Gastrocnemius medialis (tissue), 4 donors: ENCODE measurements around the gene EIPR1. TPM values are rescaled to one million over a fixed set of nuclear protein-coding genes. Genes with fewer than 3 reads are reported as not detected.
"Not testable (repeated sequence)": the region's sequence is repeated elsewhere in the genome, so short reads cannot be mapped to it uniquely, and the experiment has no call there.

ENCODE experiments used
- ATAC-seq, 2 donors: fragments of 150-250 bp; one replicate each; pipeline ENCODE4 v1.9.1; 2016
- DNase-seq, 2 donors: peaks; one replicate each; pipeline ENCODE4 v3.0.0-alpha.2; 2019
- H3K27ac ChIP-seq, 4 donors: fragments of 200-600 bp; sonication (generic); 1 replicate in 1 of 4; 2 replicates in 3 of 4; pipeline ENCODE4 v1.5.1; 2016 to 2018; ENCODE audit warnings: mild to moderate bottlenecking in 2 of 4, moderate library complexity in 1 of 4
- H3K27me3 ChIP-seq, 3 donors: fragments of 200-600 bp; sonication (generic) in 2 of 3; 1 replicate in 1 of 3; 2 replicates in 2 of 3; pipeline versions ENCODE4 v1.5.1 to v1.6.0; 2016 to 2019; ENCODE audit warnings: mild to moderate bottlenecking in 1 of 3, moderate library complexity in 1 of 3
- H3K36me3 ChIP-seq, 2 donors: fragments of 200-600 bp; sonication (generic) in 1 of 2; one replicate each; pipeline ENCODE4 v1.5.1; 2017 to 2018
- H3K4me1 ChIP-seq, 2 donors: fragments of 200-600 bp; sonication (generic) in 1 of 2; one replicate each; pipeline ENCODE4 v1.5.1; 2016 to 2017; ENCODE audit warnings: mild to moderate bottlenecking in 2 of 2
- H3K4me3 ChIP-seq, 4 donors: fragments of 200-600 bp; sonication (generic) in 3 of 4; 1 replicate in 1 of 4; 2 replicates in 3 of 4; pipeline ENCODE4 v1.5.1; 2016 to 2019; ENCODE audit warnings: mild to moderate bottlenecking in 2 of 4
- H3K9me3 ChIP-seq, 3 donors: fragments of 200-600 bp; sonication (generic) in 2 of 3; 1 replicate in 1 of 3; 2 replicates in 2 of 3; pipeline ENCODE4 v1.5.1; 2016 to 2019
- POLR2A ChIP-seq, 2 donors: fragments of 450-650 bp; IDR thresholded peaks; one replicate each; pipeline ENCODE4 v1.6.1; 2017; ENCODE audit warnings: antibody characterized with exemption in 2 of 2, mild to moderate bottlenecking in 2 of 2, moderate library complexity in 2 of 2
- in situ Hi-C, 4 donors: fragments of 200-750 bp; cut with MboI; loops; one replicate each; pipeline versions ENCODE4 v1.15.0 to v1.8.0; 2017; ENCODE audit warnings: low sequenced_read_pairs in 4 of 4
- intact Hi-C: fragments of 100-400 bp; cut with DNase I; formaldehyde crosslinking; loops from one replicate; pipeline ENCODE4 v1.15.1; 2023; ENCODE audit warnings: low total_unique reads
- total RNA-seq, 4 donors: library from RNA; depleted of rRNA; stranded (reverse); fragments of >200 nt; gene quantifications; one replicate each; pipeline versions ENCODE4 v1.1.0 to v1.2.3, GENCODE V29; 2016
- TF ChIP-seq, protein P1 (sequence below), 5 experiments: fragments of 450-650 bp in 3 of 5; fragments of 200-600 bp in 2 of 5; sonication (generic) in 2 of 5; IDR thresholded peaks in 4 of 5; conservative IDR thresholded peaks in 1 of 5; 1 replicate in 4 of 5; 2 replicates in 1 of 5; pipeline ENCODE4 v1.5.1; 2016 to 2019; ENCODE audit warnings: antibody characterized with exemption in 5 of 5, mild to moderate bottlenecking in 3 of 5, moderate library complexity in 3 of 5

The EIPR1 gene
- total RNA-seq, 4 donors from 2014 or later, result 23.2 to 30.5 (median 24.4) TPM

DNA sequence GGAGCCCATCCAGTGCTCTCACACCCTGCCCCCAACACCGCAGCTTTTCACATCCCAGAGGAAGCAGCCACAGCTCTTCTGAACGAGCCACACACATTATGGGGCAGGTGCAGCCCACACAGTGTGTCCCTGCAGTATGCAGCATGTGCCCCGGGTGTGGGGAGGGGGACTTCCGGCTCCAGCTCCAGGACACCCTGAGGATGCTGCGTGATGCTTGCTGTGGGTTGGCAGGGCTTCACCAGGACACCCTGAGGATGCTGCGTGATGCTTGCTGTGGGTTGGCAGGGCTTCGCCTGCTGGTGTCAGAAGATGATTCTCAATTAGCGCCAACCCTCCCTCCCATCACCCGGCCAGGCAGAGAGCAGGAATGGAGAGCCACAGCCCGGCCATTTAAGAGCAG, 193.9 kb downstream of the EIPR1 start:
- ATAC-seq, result no peak

DNA sequence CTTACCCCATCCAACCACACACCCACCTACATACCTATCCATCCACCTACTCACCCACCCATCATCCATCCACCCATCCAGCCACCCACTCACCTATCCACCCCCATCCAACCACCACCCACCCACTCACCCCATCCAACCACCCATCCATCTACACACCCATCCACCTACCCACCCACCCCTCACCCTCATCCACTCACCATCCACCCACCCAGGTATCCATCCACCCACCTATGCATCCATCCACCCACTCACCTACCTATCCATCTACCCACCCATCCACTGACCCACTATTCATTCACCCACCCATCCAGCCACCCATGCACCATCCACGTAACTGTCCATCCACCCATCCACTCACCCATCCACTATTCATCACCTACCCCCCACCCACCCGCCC, 194.8 kb downstream of the EIPR1 start:
- intact Hi-C loops, result no loop called here

More for the DNA sequence above, 193.9 kb downstream of the EIPR1 start:
- no peak overlapping the region for H3K4me3 ChIP-seq
- intact Hi-C loops (no loop called here), in situ Hi-C loops (no loop called here)
- no peak for DNase-seq
- no peaks in the 10 kb centered on the region for H3K36me3 ChIP-seq
- no peaks in the 10 kb centered on the region for H3K27me3 ChIP-seq
- H3K9me3 ChIP-seq, result no peaks in the 10 kb centered on the region
- H3K4me1 ChIP-seq, result no peaks in the 10 kb centered on the region
- TF ChIP-seq, protein P1, sequence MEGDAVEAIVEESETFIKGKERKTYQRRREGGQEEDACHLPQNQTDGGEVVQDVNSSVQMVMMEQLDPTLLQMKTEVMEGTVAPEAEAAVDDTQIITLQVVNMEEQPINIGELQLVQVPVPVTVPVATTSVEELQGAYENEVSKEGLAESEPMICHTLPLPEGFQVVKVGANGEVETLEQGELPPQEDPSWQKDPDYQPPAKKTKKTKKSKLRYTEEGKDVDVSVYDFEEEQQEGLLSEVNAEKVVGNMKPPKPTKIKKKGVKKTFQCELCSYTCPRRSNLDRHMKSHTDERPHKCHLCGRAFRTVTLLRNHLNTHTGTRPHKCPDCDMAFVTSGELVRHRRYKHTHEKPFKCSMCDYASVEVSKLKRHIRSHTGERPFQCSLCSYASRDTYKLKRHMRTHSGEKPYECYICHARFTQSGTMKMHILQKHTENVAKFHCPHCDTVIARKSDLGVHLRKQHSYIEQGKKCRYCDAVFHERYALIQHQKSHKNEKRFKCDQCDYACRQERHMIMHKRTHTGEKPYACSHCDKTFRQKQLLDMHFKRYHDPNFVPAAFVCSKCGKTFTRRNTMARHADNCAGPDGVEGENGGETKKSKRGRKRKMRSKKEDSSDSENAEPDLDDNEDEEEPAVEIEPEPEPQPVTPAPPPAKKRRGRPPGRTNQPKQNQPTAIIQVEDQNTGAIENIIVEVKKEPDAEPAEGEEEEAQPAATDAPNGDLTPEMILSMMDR (IDR thresholded peaks at IDR 0.05 in 4 of 5, conservative IDR thresholded peaks at IDR 0.05 in 1 of 5), result no peak
- TF ChIP-seq POLR2A (IDR thresholded peaks at IDR 0.05), result no peak
- no peak overlapping the region for H3K27ac ChIP-seq

DNA sequence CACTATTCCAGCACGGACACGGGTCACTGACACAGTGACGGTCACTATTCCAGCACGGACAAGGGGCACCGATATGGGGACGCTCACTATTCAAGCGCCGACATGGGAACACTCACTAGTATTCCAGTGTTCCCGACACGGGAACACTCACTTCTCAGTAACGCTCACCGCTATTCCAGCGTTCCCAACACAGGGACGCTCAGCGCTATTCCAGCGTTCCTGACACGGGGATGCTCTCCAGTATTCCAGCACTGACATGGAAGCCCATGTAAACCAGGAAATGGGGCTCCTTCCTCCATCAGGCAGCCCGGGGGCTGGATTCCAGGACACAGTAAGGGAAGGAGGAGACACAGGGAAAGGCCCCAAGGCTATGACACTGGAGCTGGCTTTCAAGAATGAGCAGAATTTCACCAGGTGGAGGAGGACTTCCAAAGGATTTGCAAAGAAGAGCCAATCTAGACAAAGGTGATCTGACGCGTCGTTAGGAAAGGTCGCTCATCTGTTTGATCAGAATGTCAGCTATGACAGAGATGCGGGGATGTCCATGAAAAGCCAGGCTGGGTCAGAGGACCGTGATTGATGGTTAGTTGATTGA, 196.1 kb downstream of the EIPR1 start:
- Histone ChIP-seq H3K36me3 (no peaks in the 10 kb centered on the region), H3K4me3 (no peak overlapping the region), H3K27ac (no peak overlapping the region), H3K27me3 (no peaks in the 10 kb centered on the region), H3K4me1 (no peaks in the 10 kb centered on the region), H3K9me3 (no peaks in the 10 kb centered on the region)
- ATAC-seq, result no peak
- TF ChIP-seq, protein P1 (IDR thresholded peaks at IDR 0.05 in 4 of 5, conservative IDR thresholded peaks at IDR 0.05 in 1 of 5), result no peak
- no peak for TF ChIP-seq POLR2A (IDR thresholded peaks at IDR 0.05)
- DNase-seq, result no peak
- intact Hi-C loops, result no loop called here
- in situ Hi-C loops, result no loop called here

More for the DNA sequence above, 194.8 kb downstream of the EIPR1 start:
- no peaks in the 10 kb centered on the region for H3K9me3 ChIP-seq
- H3K4me1 ChIP-seq, result no peaks in the 10 kb centered on the region
- no peak for ATAC-seq
- DNase-seq, result no peak
- TF ChIP-seq POLR2A (IDR thresholded peaks at IDR 0.05), result no peak
- TF ChIP-seq, protein P1 (IDR thresholded peaks at IDR 0.05 in 4 of 5, conservative IDR thresholded peaks at IDR 0.05 in 1 of 5), result no peak
- in situ Hi-C loops, result no loop called here
- H3K27ac ChIP-seq, result no peak overlapping the region
- H3K27me3 ChIP-seq, result no peaks in the 10 kb centered on the region
- H3K4me3 ChIP-seq, result no peak overlapping the region
- no peaks in the 10 kb centered on the region for H3K36me3 ChIP-seq

DNA sequence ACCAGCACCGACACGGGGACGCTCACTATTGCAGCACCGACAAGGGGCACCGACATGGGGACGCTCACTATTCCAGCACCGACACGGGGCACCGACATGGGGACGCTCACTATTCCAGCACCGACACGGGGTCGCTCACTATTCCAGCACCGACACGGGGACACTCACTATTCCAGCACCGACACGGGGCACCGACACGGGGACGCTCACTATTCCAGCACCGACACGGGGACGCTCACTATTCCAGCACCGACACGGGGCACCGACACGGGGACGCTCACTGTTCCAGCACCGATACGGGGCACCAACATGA, 196.8 kb downstream of the EIPR1 start:
- intact Hi-C loops, DNase-seq, H3K36me3 ChIP-seq, H3K4me3 ChIP-seq, H3K27me3 ChIP-seq, H3K4me1 ChIP-seq, H3K27ac ChIP-seq, H3K9me3 ChIP-seq, in situ Hi-C loops: not testable (repeated sequence)
- peak in 1 of 2 donors; percentile 26 for ATAC-seq

DNA sequence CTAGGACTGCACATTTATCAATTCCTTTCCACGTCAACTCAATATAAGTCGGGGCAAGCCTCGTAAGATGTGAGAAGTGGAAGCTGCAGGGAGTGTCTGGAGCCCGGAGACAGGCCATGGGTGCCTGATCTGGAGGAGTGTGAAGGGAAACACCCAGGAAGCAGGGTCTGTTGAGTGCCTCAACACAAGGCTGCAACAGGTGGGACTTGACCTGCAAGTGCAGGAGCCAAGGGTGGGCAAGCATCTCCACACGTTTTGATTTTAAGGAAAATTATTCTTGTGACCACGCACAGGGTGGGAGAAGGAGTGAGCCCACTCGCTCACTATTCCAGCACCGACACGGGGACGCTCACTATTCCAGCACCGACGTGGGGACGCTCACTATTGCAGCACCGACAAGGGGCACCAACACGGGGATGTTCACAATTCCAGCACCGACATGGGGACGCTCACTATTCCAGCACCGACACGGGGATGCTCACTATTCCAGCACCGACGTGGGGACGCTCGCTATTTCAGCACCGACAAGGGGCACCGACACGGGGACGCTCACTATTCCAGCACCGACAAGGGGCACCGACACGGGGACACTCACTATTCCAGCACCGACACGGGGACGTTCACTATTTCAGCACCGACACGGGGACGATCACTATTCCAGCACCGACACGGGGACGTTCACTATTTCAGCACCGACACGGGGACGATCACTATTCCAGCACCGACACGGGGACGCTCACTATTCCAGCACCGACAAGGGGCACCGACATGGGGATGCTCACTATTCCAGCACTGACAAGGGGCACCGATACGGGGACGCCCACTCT, 197.3 kb downstream of the EIPR1 start:
- Histone ChIP-seq H3K4me3 (no peak overlapping the region), H3K4me1 (no peaks in the 10 kb centered on the region), H3K27me3 (no peaks in the 10 kb centered on the region), H3K9me3 (no peaks in the 10 kb centered on the region), H3K36me3 (no peaks in the 10 kb centered on the region), H3K27ac (no peak overlapping the region)
- no peak for DNase-seq
- in situ Hi-C loops, result no loop called here
- intact Hi-C loops, result no loop called here
- peak in 1 of 2 donors; percentile 30 for ATAC-seq
- no peak for TF ChIP-seq POLR2A (IDR thresholded peaks at IDR 0.05)
- TF ChIP-seq, protein P1 (IDR thresholded peaks at IDR 0.05 in 4 of 5, conservative IDR thresholded peaks at IDR 0.05 in 1 of 5), result no peak
